NCI-H748 treated with DMSO at 0.1 percent for 48 hours (cell line): ENCODE measurements around the gene ATP6V0C.
"Not testable (repeated sequence)": the region's sequence is repeated elsewhere in the genome, so short reads cannot be mapped to it uniquely, and the experiment has no call there.

Source experiments
- DNase-seq: peaks from one replicate; lab custom pipeline; 2025; lab: John Stamatoyannopoulos, UW

ATP6V0C gene

GRCh38 chr16:2474877-2475412 is 38.8 kb upstream of the ATP6V0C start, which contains the start of gene TBC1D24:
TSS of gene TBC1D24 (plus strand) at chr16:2475127. CDS start at chr16:2496149, 21,022 bp downstream.
- DNase-seq = peak; percentile 32

GRCh38 chr16:2475413-2476344 is 38.1 kb upstream of the ATP6V0C start:
- DNase-seq = no peak

GRCh38 chr16:2476345-2476720 is 37.4 kb upstream of the ATP6V0C start:
- DNase-seq = no peak

- no peak for DNase-seq
These were observed 37.0 kb upstream of the ATP6V0C start for GRCh38 chr16:2476741-2477140.

- no peak for DNase-seq
These were observed 36.4 kb upstream of the ATP6V0C start for GRCh38 chr16:2477327-2477726.

- no peak for DNase-seq
These were observed 35.5 kb upstream of the ATP6V0C start for GRCh38 chr16:2478279-2478678.

GRCh38 chr16:2479996-2480395 is 33.8 kb upstream of the ATP6V0C start:
- DNase-seq = not testable (repeated sequence)

GRCh38 chr16:2480948-2481347 is 32.8 kb upstream of the ATP6V0C start:
- no peak for DNase-seq

GRCh38 chr16:2481676-2482075 is 32.1 kb upstream of the ATP6V0C start:
- no peak for DNase-seq

GRCh38 chr16:2482249-2482648 is 31.5 kb upstream of the ATP6V0C start:
- no peak for DNase-seq

GRCh38 chr16:2482708-2483534 is 30.8 kb upstream of the ATP6V0C start:
- DNase-seq = no peak

GRCh38 chr16:2483939-2484897 is 29.5 kb upstream of the ATP6V0C start:
- no peak for DNase-seq

GRCh38 chr16:2484898-2485508 is 28.7 kb upstream of the ATP6V0C start:
- DNase-seq = no peak

GRCh38 chr16:2485811-2486507 is 27.8 kb upstream of the ATP6V0C start:
- no peak for DNase-seq

- no peak for DNase-seq
These were observed 26.9 kb upstream of the ATP6V0C start for GRCh38 chr16:2486645-2487516.

- DNase-seq = no peak
These were observed 26.3 kb upstream of the ATP6V0C start for GRCh38 chr16:2487517-2487842.

- no peak for DNase-seq
These were observed 25.7 kb upstream of the ATP6V0C start for GRCh38 chr16:2487903-2488531.

GRCh38 chr16:2489581-2489980 is 24.2 kb upstream of the ATP6V0C start:
- no peak for DNase-seq
